ENCODE data around the gene KIF12. TPM values are rescaled to one million over a fixed set of nuclear protein-coding genes. Genes with fewer than 3 reads are reported as not detected.

Gene KIF12
- total and polyA plus RNA-seq, 2 of the 13 experiments (the other 11 are each of a cell fraction or from before 2014, with no cell fraction given), result 1.8 to 12.5 TPM

DNA sequence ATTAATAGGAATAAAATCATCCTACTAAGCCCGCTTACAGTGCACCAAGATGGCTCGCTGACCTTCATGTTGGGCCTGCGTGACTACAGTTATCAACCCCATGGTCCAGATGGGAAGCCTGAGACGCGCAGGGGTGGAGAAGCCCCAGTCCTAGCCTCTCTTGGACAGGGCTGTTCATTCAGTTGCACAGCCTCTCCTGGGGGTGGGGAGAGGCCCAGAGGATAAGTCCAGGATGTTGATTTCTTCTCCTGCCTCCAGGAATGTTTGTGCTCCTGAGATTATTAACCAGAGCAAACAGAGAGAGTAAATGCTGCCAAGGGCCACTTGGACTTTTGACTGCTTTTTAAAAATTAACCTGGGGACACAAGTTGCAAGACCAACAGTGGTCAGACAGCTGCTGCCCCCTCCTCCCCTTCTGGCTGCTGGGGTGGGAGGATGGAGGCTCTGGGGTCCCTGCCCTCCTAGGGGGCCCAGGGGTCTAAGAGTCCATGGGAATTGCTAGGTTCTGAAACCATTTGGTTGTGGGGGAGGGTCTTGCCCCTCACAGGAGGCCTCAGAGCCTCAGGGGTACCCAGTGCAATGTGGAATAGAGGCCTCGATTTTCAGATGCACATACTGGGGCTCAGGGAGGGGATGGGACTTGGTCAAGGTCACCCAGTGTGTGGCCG is 18.2 kb downstream of the KIF12 start (continued):
- TF ChIP-seq, protein P1, sequence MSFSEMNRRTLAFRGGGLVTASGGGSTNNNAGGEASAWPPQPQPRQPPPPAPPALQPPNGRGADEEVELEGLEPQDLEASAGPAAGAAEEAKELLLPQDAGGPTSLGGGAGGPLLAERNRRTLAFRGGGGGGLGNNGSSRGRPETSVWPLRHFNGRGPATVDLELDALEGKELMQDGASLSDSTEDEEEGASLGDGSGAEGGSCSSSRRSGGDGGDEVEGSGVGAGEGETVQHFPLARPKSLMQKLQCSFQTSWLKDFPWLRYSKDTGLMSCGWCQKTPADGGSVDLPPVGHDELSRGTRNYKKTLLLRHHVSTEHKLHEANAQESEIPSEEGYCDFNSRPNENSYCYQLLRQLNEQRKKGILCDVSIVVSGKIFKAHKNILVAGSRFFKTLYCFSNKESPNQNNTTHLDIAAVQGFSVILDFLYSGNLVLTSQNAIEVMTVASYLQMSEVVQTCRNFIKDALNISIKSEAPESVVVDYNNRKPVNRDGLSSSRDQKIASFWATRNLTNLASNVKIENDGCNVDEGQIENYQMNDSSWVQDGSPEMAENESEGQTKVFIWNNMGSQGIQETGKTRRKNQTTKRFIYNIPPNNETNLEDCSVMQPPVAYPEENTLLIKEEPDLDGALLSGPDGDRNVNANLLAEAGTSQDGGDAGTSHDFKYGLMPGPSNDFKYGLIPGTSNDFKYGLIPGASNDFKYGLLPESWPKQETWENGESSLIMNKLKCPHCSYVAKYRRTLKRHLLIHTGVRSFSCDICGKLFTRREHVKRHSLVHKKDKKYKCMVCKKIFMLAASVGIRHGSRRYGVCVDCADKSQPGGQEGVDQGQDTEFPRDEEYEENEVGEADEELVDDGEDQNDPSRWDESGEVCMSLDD (CRISPR knock-in tag; IDR thresholded peaks at IDR 0.05; ENCODE audit: borderline replicate concordance), result peak; percentile 96
- TF ChIP-seq ZNF350 (CRISPR knock-in tag; IDR thresholded peaks at IDR 0.05; ENCODE audit: borderline replicate concordance, low read depth) (peak; percentile 89), ZC3H13 (CRISPR knock-in tag; IDR thresholded peaks at IDR 0.05) (no peak), ZMYM2 (CRISPR knock-in tag; IDR thresholded peaks at IDR 0.05) (peak; percentile 95), IKZF5 (CRISPR knock-in tag; IDR thresholded peaks at IDR 0.05) (peak; percentile 61), EHMT2 (IDR thresholded peaks at IDR 0.05; ENCODE audit: borderline replicate concordance, low read depth, low read length) (0 out of 2 replicates have a peak, but pooled peaks have one; percentile 72), HHEX (CRISPR knock-in tag; IDR thresholded peaks at IDR 0.05) (peak; percentile 76), ZNF746 (CRISPR knock-in tag; IDR thresholded peaks at IDR 0.05) (peak; percentile 98), ZFX (CRISPR knock-in tag; IDR thresholded peaks at IDR 0.05; ENCODE audit: low read depth) (peak; percentile 86)
- TF ChIP-seq, protein P2, sequence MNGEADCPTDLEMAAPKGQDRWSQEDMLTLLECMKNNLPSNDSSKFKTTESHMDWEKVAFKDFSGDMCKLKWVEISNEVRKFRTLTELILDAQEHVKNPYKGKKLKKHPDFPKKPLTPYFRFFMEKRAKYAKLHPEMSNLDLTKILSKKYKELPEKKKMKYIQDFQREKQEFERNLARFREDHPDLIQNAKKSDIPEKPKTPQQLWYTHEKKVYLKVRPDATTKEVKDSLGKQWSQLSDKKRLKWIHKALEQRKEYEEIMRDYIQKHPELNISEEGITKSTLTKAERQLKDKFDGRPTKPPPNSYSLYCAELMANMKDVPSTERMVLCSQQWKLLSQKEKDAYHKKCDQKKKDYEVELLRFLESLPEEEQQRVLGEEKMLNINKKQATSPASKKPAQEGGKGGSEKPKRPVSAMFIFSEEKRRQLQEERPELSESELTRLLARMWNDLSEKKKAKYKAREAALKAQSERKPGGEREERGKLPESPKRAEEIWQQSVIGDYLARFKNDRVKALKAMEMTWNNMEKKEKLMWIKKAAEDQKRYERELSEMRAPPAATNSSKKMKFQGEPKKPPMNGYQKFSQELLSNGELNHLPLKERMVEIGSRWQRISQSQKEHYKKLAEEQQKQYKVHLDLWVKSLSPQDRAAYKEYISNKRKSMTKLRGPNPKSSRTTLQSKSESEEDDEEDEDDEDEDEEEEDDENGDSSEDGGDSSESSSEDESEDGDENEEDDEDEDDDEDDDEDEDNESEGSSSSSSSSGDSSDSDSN (CRISPR knock-in tag; IDR thresholded peaks at IDR 0.05), result peak; percentile 72
- TF ChIP-seq, protein P3, sequence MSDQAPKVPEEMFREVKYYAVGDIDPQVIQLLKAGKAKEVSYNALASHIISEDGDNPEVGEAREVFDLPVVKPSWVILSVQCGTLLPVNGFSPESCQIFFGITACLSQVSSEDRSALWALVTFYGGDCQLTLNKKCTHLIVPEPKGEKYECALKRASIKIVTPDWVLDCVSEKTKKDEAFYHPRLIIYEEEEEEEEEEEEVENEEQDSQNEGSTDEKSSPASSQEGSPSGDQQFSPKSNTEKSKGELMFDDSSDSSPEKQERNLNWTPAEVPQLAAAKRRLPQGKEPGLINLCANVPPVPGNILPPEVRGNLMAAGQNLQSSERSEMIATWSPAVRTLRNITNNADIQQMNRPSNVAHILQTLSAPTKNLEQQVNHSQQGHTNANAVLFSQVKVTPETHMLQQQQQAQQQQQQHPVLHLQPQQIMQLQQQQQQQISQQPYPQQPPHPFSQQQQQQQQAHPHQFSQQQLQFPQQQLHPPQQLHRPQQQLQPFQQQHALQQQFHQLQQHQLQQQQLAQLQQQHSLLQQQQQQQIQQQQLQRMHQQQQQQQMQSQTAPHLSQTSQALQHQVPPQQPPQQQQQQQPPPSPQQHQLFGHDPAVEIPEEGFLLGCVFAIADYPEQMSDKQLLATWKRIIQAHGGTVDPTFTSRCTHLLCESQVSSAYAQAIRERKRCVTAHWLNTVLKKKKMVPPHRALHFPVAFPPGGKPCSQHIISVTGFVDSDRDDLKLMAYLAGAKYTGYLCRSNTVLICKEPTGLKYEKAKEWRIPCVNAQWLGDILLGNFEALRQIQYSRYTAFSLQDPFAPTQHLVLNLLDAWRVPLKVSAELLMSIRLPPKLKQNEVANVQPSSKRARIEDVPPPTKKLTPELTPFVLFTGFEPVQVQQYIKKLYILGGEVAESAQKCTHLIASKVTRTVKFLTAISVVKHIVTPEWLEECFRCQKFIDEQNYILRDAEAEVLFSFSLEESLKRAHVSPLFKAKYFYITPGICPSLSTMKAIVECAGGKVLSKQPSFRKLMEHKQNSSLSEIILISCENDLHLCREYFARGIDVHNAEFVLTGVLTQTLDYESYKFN (CRISPR knock-in tag; conservative IDR thresholded peaks at IDR 0.05), result peak; percentile 100
